ENCODE results near the gene ACTN4.

DNA sequence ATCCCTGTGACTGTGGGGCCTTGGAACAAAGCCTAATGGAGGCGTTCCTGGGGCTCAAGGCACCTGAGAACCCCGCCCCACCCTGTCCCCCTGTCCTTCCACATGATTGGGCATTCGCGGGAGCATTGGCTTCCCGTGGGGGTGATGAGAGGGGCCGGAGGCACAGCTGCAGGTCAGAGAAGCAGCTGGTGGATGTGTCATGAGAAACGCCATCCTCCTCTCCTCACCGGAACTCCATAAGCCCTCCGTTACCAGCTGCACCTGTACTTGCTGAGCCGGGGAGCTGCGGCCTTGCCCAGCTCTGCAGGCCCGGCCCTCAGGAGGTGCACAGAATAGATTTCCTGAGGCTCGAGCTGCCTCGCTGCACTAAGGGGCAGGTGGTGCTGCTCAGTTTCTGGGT lies 54.8 kb downstream of the ACTN4 start:
- TF ChIP-seq, protein P1, sequence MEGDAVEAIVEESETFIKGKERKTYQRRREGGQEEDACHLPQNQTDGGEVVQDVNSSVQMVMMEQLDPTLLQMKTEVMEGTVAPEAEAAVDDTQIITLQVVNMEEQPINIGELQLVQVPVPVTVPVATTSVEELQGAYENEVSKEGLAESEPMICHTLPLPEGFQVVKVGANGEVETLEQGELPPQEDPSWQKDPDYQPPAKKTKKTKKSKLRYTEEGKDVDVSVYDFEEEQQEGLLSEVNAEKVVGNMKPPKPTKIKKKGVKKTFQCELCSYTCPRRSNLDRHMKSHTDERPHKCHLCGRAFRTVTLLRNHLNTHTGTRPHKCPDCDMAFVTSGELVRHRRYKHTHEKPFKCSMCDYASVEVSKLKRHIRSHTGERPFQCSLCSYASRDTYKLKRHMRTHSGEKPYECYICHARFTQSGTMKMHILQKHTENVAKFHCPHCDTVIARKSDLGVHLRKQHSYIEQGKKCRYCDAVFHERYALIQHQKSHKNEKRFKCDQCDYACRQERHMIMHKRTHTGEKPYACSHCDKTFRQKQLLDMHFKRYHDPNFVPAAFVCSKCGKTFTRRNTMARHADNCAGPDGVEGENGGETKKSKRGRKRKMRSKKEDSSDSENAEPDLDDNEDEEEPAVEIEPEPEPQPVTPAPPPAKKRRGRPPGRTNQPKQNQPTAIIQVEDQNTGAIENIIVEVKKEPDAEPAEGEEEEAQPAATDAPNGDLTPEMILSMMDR (IDR thresholded peaks at IDR 0.05; ENCODE audit: low read depth, low read length): no peak
- TF ChIP-seq EZH2phosphoT487 (IDR thresholded peaks at IDR 0.05; ENCODE audit: low read depth): no peak

Data from OCI-LY3 (cell line).